NCI-H146 treated with DMSO at 0.1 percent for 48 hours (cell line): ENCODE results near the gene PCSK5.
"Not testable (repeated sequence)": the region's sequence is repeated elsewhere in the genome, so short reads cannot be mapped to it uniquely, and the experiment has no call there.

Source experiments
- DNase-seq: peaks from one replicate; lab custom pipeline; 2025; ENCODE audit not compliant: unreplicated experiment; lab: John Stamatoyannopoulos, UW

The PCSK5 gene

GRCh38 chr9:76044266-76044819, 153.9 kb downstream of the PCSK5 start:
- no peak for DNase-seq

GRCh38 chr9:76045221-76045620, 154.7 kb downstream of the PCSK5 start:
- DNase-seq: no peak

GRCh38 chr9:76049341-76049740, 158.9 kb downstream of the PCSK5 start:
- no peak for DNase-seq

GRCh38 chr9:76067696-76068095, 177.2 kb downstream of the PCSK5 start:
- DNase-seq: no peak

GRCh38 chr9:76077537-76077936, 187.1 kb downstream of the PCSK5 start:
- DNase-seq: no peak

- DNase-seq: not testable (repeated sequence)
Observed at GRCh38 chr9:76081281-76081680, 190.8 kb downstream of the PCSK5 start.

GRCh38 chr9:76082057-76082456, 191.6 kb downstream of the PCSK5 start:
- no peak for DNase-seq

- DNase-seq: no peak
Observed at GRCh38 chr9:76085596-76085995, 195.1 kb downstream of the PCSK5 start.

GRCh38 chr9:76086539-76086938, 196.1 kb downstream of the PCSK5 start:
- DNase-seq: no peak

- DNase-seq: peak; percentile 6
Observed at GRCh38 chr9:76087976-76088375, 197.5 kb downstream of the PCSK5 start.

GRCh38 chr9:76090330-76090729, 199.9 kb downstream of the PCSK5 start:
- DNase-seq: peak; percentile 22

- no peak for DNase-seq
Observed at GRCh38 chr9:76090909-76091308, 200.4 kb downstream of the PCSK5 start.

GRCh38 chr9:76092572-76092971, 202.1 kb downstream of the PCSK5 start:
- DNase-seq: no peak

- no peak for DNase-seq
Observed at GRCh38 chr9:76095585-76095984, 205.1 kb downstream of the PCSK5 start.

GRCh38 chr9:76099516-76099915, 209.0 kb downstream of the PCSK5 start:
- no peak for DNase-seq

- no peak for DNase-seq
Observed at GRCh38 chr9:76101075-76101474, 210.6 kb downstream of the PCSK5 start.

- no peak for DNase-seq
Observed at GRCh38 chr9:76101491-76101890, 211.0 kb downstream of the PCSK5 start.

GRCh38 chr9:76101947-76102346, 211.5 kb downstream of the PCSK5 start:
- no peak for DNase-seq

GRCh38 chr9:76103531-76104315, 213.2 kb downstream of the PCSK5 start:
- no peak for DNase-seq

- DNase-seq: no peak
Observed at GRCh38 chr9:76107482-76107881, 217.0 kb downstream of the PCSK5 start.

- DNase-seq: no peak
Observed at GRCh38 chr9:76109953-76110352, 219.5 kb downstream of the PCSK5 start.

- DNase-seq: no peak
Observed at GRCh38 chr9:76112151-76112550, 221.7 kb downstream of the PCSK5 start.

GRCh38 chr9:76114144-76114543, 223.7 kb downstream of the PCSK5 start:
- DNase-seq: no peak
